Activated T-helper 17 cell treated with anti-CD3 and anti-CD28 coated beads, Interleukin-2, amount 50 U/mL, for 72 hours (primary cell): ENCODE results near the gene ETV7. TPM values are rescaled to one million over a fixed set of nuclear protein-coding genes. Genes with fewer than 3 reads are reported as not detected.
A peak's percentile ranks its signal among the peaks of the same experiment; 100 is the strongest.
"Not testable (repeated sequence)": the region's sequence is repeated elsewhere in the genome, so short reads cannot be mapped to it uniquely, and the experiment has no call there.

Experiments
- ATAC-seq: fragments of 150-1000 bp; cut with Tn5 transposase; replicated peaks from 2 replicates; pipeline ENCODE4 v1.10.0; 2021; ENCODE audit warnings: mild to moderate bottlenecking, moderate library complexity
- H3K27ac Mint-ChIP-seq: one replicate; pipeline ENCODE4 v1.8.0; 2022; ENCODE audit warnings: mixed read lengths
- H3K27me3 Mint-ChIP-seq: one replicate; pipeline ENCODE4 v1.8.0; 2022; ENCODE audit warnings: mixed read lengths
- H3K36me3 Mint-ChIP-seq: one replicate; pipeline ENCODE4 v1.8.0; 2022; ENCODE audit warnings: low read depth, mild to moderate bottlenecking, mixed read lengths
- H3K4me1 Mint-ChIP-seq: one replicate; pipeline ENCODE4 v1.8.0; 2022; ENCODE audit warnings: mixed read lengths
- H3K4me3 Mint-ChIP-seq: one replicate; pipeline ENCODE4 v1.8.0; 2022; ENCODE audit warnings: mild to moderate bottlenecking, mixed read lengths
- H3K9me3 Mint-ChIP-seq: one replicate; pipeline ENCODE4 v1.8.0; 2022; ENCODE audit warnings: mixed read lengths
- total RNA-seq, 2 donors: library from RNA; stranded (reverse); gene quantifications; one replicate each; pipeline ENCODE4 v1.2.3, GENCODE V29; 2022

Gene ETV7
- total RNA-seq, 2 donors from 2014 or later: 2.6 to 16.9 TPM

- H3K27ac Mint-ChIP-seq: no peak overlapping the region
- peaks cover 15% of the 10 kb centered on the region for H3K4me1 Mint-ChIP-seq
- ATAC-seq: no peak
- H3K4me3 Mint-ChIP-seq: no peak overlapping the region
- H3K9me3 Mint-ChIP-seq: no peaks in the 10 kb centered on the region
- H3K36me3 Mint-ChIP-seq: no peaks in the 10 kb centered on the region
- H3K27me3 Mint-ChIP-seq: no peaks in the 10 kb centered on the region
Measured at GRCh38 chr6:36376742-36377141, 10.7 kb downstream of the ETV7 start.

- no peak for ATAC-seq
- Mint-ChIP-seq H3K4me1 (peaks cover 14% of the 10 kb centered on the region), H3K27ac (no peak overlapping the region), H3K9me3 (no peaks in the 10 kb centered on the region), H3K27me3 (no peaks in the 10 kb centered on the region), H3K36me3 (no peaks in the 10 kb centered on the region), H3K4me3 (no peak overlapping the region)
Measured at GRCh38 chr6:36376183-36376582, 11.3 kb downstream of the ETV7 start.

- Mint-ChIP-seq H3K27ac (no peak overlapping the region), H3K4me1 (peaks cover 14% of the 10 kb centered on the region), H3K27me3 (no peaks in the 10 kb centered on the region), H3K36me3 (no peaks in the 10 kb centered on the region), H3K9me3 (no peaks in the 10 kb centered on the region), H3K4me3 (no peak overlapping the region)
- ATAC-seq: no peak
Measured at GRCh38 chr6:36375644-36376155, 11.8 kb downstream of the ETV7 start.

GRCh38 chr6:36374972-36375371 is 12.5 kb downstream of the ETV7 start:
- no peak overlapping the region for H3K27ac Mint-ChIP-seq
- H3K4me3 Mint-ChIP-seq: no peak overlapping the region
- no peaks in the 10 kb centered on the region for H3K36me3 Mint-ChIP-seq
- H3K9me3 Mint-ChIP-seq: no peaks in the 10 kb centered on the region
- peaks cover 14% of the 10 kb centered on the region for H3K4me1 Mint-ChIP-seq
- no peak for ATAC-seq
- no peaks in the 10 kb centered on the region for H3K27me3 Mint-ChIP-seq

GRCh38 chr6:36374194-36374593 is 13.3 kb downstream of the ETV7 start:
- Mint-ChIP-seq H3K27me3 (no peaks in the 10 kb centered on the region), H3K4me1 (peaks cover 14% of the 10 kb centered on the region), H3K36me3 (no peaks in the 10 kb centered on the region), H3K27ac (no peak overlapping the region), H3K9me3 (no peaks in the 10 kb centered on the region), H3K4me3 (no peak overlapping the region)
- ATAC-seq: no peak

- no peak for ATAC-seq
- Mint-ChIP-seq H3K4me1 (peaks cover 8% of the 10 kb centered on the region), H3K27me3 (no peaks in the 10 kb centered on the region), H3K4me3 (no peak overlapping the region), H3K36me3 (peaks cover 6% of the 10 kb centered on the region), H3K27ac (no peak overlapping the region), H3K9me3 (no peaks in the 10 kb centered on the region)
Measured at GRCh38 chr6:36373368-36374019, 14.0 kb downstream of the ETV7 start.

- Mint-ChIP-seq H3K4me1 (no peaks in the 10 kb centered on the region), H3K4me3 (no peak overlapping the region), H3K27ac (no peak overlapping the region), H3K9me3 (no peaks in the 10 kb centered on the region), H3K36me3 (peaks cover 7% of the 10 kb centered on the region), H3K27me3 (no peaks in the 10 kb centered on the region)
- no peak for ATAC-seq
Measured at GRCh38 chr6:36372088-36372487, 15.4 kb downstream of the ETV7 start.

GRCh38 chr6:36371211-36371610 is 16.3 kb downstream of the ETV7 start:
- no peaks in the 10 kb centered on the region for H3K9me3 Mint-ChIP-seq

GRCh38 chr6:36370638-36371037 is 16.8 kb downstream of the ETV7 start:
- Mint-ChIP-seq H3K9me3 (no peaks in the 10 kb centered on the region), H3K36me3 (peaks cover 7% of the 10 kb centered on the region), H3K27ac (no peak overlapping the region), H3K27me3 (no peaks in the 10 kb centered on the region), H3K4me1 (no peaks in the 10 kb centered on the region), H3K4me3 (no peak overlapping the region)
- ATAC-seq: no peak

More at GRCh38 chr6:36371211-36371610, 16.3 kb downstream of the ETV7 start:
- Mint-ChIP-seq H3K4me1 (no peaks in the 10 kb centered on the region), H3K27ac (no peak overlapping the region), H3K27me3 (no peaks in the 10 kb centered on the region), H3K36me3 (peaks cover 7% of the 10 kb centered on the region), H3K4me3 (no peak overlapping the region)
- no peak for ATAC-seq

- H3K27ac Mint-ChIP-seq: no peak overlapping the region
- peaks cover 7% of the 10 kb centered on the region for H3K36me3 Mint-ChIP-seq
- no peaks in the 10 kb centered on the region for H3K4me1 Mint-ChIP-seq
- no peaks in the 10 kb centered on the region for H3K9me3 Mint-ChIP-seq
- no peak overlapping the region for H3K4me3 Mint-ChIP-seq
- no peak for ATAC-seq
- no peaks in the 10 kb centered on the region for H3K27me3 Mint-ChIP-seq
Measured at GRCh38 chr6:36368921-36369865, 18.3 kb downstream of the ETV7 start.

GRCh38 chr6:36368421-36368820 is 19.0 kb downstream of the ETV7 start:
- H3K27ac Mint-ChIP-seq: no peak overlapping the region
- H3K36me3 Mint-ChIP-seq: peaks cover 7% of the 10 kb centered on the region
- no peaks in the 10 kb centered on the region for H3K27me3 Mint-ChIP-seq
- ATAC-seq: no peak
- no peak overlapping the region for H3K4me3 Mint-ChIP-seq
- H3K4me1 Mint-ChIP-seq: no peaks in the 10 kb centered on the region
- no peaks in the 10 kb centered on the region for H3K9me3 Mint-ChIP-seq

GRCh38 chr6:36367743-36368142 is 19.7 kb downstream of the ETV7 start:
- no peak overlapping the region for H3K27ac Mint-ChIP-seq
- no peaks in the 10 kb centered on the region for H3K27me3 Mint-ChIP-seq
- peaks cover 7% of the 10 kb centered on the region for H3K36me3 Mint-ChIP-seq
- H3K4me1 Mint-ChIP-seq: no peaks in the 10 kb centered on the region
- no peak for ATAC-seq
- no peak overlapping the region for H3K4me3 Mint-ChIP-seq
- H3K9me3 Mint-ChIP-seq: no peaks in the 10 kb centered on the region

- Mint-ChIP-seq H3K4me3 (no peak overlapping the region), H3K27me3 (no peaks in the 10 kb centered on the region), H3K36me3 (peaks cover 7% of the 10 kb centered on the region), H3K4me1 (no peaks in the 10 kb centered on the region), H3K27ac (no peak overlapping the region), H3K9me3 (no peaks in the 10 kb centered on the region)
- ATAC-seq: peak; percentile 70
Measured at GRCh38 chr6:36364669-36365479, 22.6 kb downstream of the ETV7 start.

GRCh38 chr6:36364061-36364635 is 23.3 kb downstream of the ETV7 start:
- not testable (repeated sequence) for H3K27me3 Mint-ChIP-seq, H3K9me3 Mint-ChIP-seq, H3K27ac Mint-ChIP-seq, H3K36me3 Mint-ChIP-seq, ATAC-seq, H3K4me3 Mint-ChIP-seq, H3K4me1 Mint-ChIP-seq
